ENCODE measurements around the gene KIF22. TPM values are rescaled to one million over a fixed set of nuclear protein-coding genes. Genes with fewer than 3 reads are reported as not detected.
"Not testable (repeated sequence)": the region's sequence is repeated elsewhere in the genome, so short reads cannot be mapped to it uniquely, and the experiment has no call there.

KIF22 gene
- total RNA-seq, 3 donors from 2014 or later (not counting 1 experiment from before 2014, with no cell fraction given): 73.4 to 96.0 (median 86.5) TPM

- no peaks in the 10 kb centered on the region for H3K36me3 Mint-ChIP-seq
- TF ChIP-seq CTCF (IDR thresholded peaks at IDR 0.05): no peak
- no peak for ATAC-seq
- intact Hi-C loops (cut with micrococcal nuclease): no loop called here
- peaks cover 0 to 5% of the 10 kb centered on the region in 2 donors for H3K4me1 Mint-ChIP-seq
- no peak overlapping the region for H3K4me3 ChIP-seq (ENCODE audit: low read length)
- no peaks in the 10 kb centered on the region for H3K4me1 ChIP-seq (ENCODE audit: control insufficient read depth, insufficient read depth, low read length)
- no peaks in the 10 kb centered on the region for H3K9me3 Mint-ChIP-seq
- 93% methylated on average over 2 of the region's 4 CpGs for WGBS (ENCODE audit: insufficient coverage)
- no peak overlapping the region for H3K27ac Mint-ChIP-seq
- no peaks in the 10 kb centered on the region for H3K9me3 ChIP-seq (ENCODE audit: control insufficient read depth, insufficient read depth, low read length)
- H3K36me3 ChIP-seq (ENCODE audit: control insufficient read depth, insufficient read depth, low read length): no peaks in the 10 kb centered on the region
- no peaks in the 10 kb centered on the region for H3K27me3 ChIP-seq (ENCODE audit: control insufficient read depth, insufficient read depth, low read length)
- H3K4me3 Mint-ChIP-seq: no peak overlapping the region
- H3K27ac ChIP-seq (ENCODE audit: low read length): no peak overlapping the region
- no peaks in the 10 kb centered on the region for H3K27me3 Mint-ChIP-seq (ENCODE audit: low read depth in 2 of 2)
- DNase-seq: no peak
Measured at GRCh38 chr16:29775742-29776408, 14.7 kb upstream of the KIF22 start.

- no peak within 1 kb of the TSS for H3K27ac Mint-ChIP-seq
- H3K9me3 Mint-ChIP-seq: no peaks in the 10 kb centered on the region
- DNase-seq (no peak), ATAC-seq (no peak)
- H3K4me1 Mint-ChIP-seq: peaks cover 0 to 5% of the 10 kb centered on the region in 2 donors
- H3K4me3 Mint-ChIP-seq: no peak within 1 kb of the TSS
- WGBS (ENCODE audit: insufficient coverage): 80% methylated on average over 9 of the region's 10 CpGs
- Histone ChIP-seq H3K27ac (ENCODE audit: low read length) (no peak within 1 kb of the TSS), H3K4me3 (ENCODE audit: low read length) (no peak within 1 kb of the TSS), H3K4me1 (ENCODE audit: control insufficient read depth, insufficient read depth, low read length) (no peaks in the 10 kb centered on the region), H3K36me3 (ENCODE audit: control insufficient read depth, insufficient read depth, low read length) (no peaks in the 10 kb centered on the region), H3K9me3 (ENCODE audit: control insufficient read depth, insufficient read depth, low read length) (no peaks in the 10 kb centered on the region), H3K27me3 (ENCODE audit: control insufficient read depth, insufficient read depth, low read length) (no peaks in the 10 kb centered on the region)
- no peak for TF ChIP-seq CTCF (IDR thresholded peaks at IDR 0.05)
- H3K36me3 Mint-ChIP-seq: no peaks in the 10 kb centered on the region
- H3K27me3 Mint-ChIP-seq (ENCODE audit: low read depth in 2 of 2): no peaks in the 10 kb centered on the region
- intact Hi-C loops (cut with micrococcal nuclease): no loop called here
Measured at GRCh38 chr16:29777576-29778350, 12.8 kb upstream of the KIF22 start, which contains the start of gene ZG16. Gene ZG16, plus strand, starts transcription at chr16:29778256. Its CDS starts 1,011 bp downstream, at chr16:29779267.

- Mint-ChIP-seq H3K4me3 (no peak overlapping the region), H3K4me1 (peaks cover 0 to 5% of the 10 kb centered on the region in 2 donors), H3K36me3 (no peaks in the 10 kb centered on the region), H3K27ac (no peak overlapping the region), H3K27me3 (ENCODE audit: low read depth in 2 of 2) (no peaks in the 10 kb centered on the region), H3K9me3 (no peaks in the 10 kb centered on the region)
- Histone ChIP-seq H3K36me3 (ENCODE audit: control insufficient read depth, insufficient read depth, low read length) (no peaks in the 10 kb centered on the region), H3K27me3 (ENCODE audit: control insufficient read depth, insufficient read depth, low read length) (no peaks in the 10 kb centered on the region), H3K9me3 (ENCODE audit: control insufficient read depth, insufficient read depth, low read length) (no peaks in the 10 kb centered on the region), H3K4me1 (ENCODE audit: control insufficient read depth, insufficient read depth, low read length) (no peaks in the 10 kb centered on the region), H3K27ac (ENCODE audit: low read length) (no peak overlapping the region), H3K4me3 (ENCODE audit: low read length) (no peak overlapping the region)
- DNase-seq (no peak), ATAC-seq (no peak)
- intact Hi-C loops (cut with micrococcal nuclease): no loop called here
- TF ChIP-seq CTCF (IDR thresholded peaks at IDR 0.05): no peak
- 94% methylated on average over 10 of the region's 10 CpGs for WGBS (ENCODE audit: insufficient coverage)
Measured at GRCh38 chr16:29779474-29779873, 11.1 kb upstream of the KIF22 start.

GRCh38 chr16:29783094-29783953 lies 7.2 kb upstream of the KIF22 start:
- H3K27ac Mint-ChIP-seq; ATAC-seq; H3K4me3 Mint-ChIP-seq; H3K27ac ChIP-seq (ENCODE audit: low read length); H3K36me3 Mint-ChIP-seq; H3K27me3 Mint-ChIP-seq (ENCODE audit: low read depth in 2 of 2); H3K4me1 Mint-ChIP-seq; intact Hi-C loops (cut with micrococcal nuclease); H3K36me3 ChIP-seq (ENCODE audit: control insufficient read depth, insufficient read depth, low read length); H3K9me3 ChIP-seq (ENCODE audit: control insufficient read depth, insufficient read depth, low read length); H3K9me3 Mint-ChIP-seq; H3K4me3 ChIP-seq (ENCODE audit: low read length); DNase-seq; H3K27me3 ChIP-seq (ENCODE audit: control insufficient read depth, insufficient read depth, low read length): not testable (repeated sequence)
- WGBS (ENCODE audit: insufficient coverage): 94% methylated on average over 9 of the region's 13 CpGs
- H3K4me1 ChIP-seq (ENCODE audit: control insufficient read depth, insufficient read depth, low read length): peaks cover 10% of the 10 kb centered on the region
